OCI-LY7 (cell line): ENCODE data around the gene USH1G. TPM values are rescaled to one million over a fixed set of nuclear protein-coding genes. Genes with fewer than 3 reads are reported as not detected.

ENCODE experiments used
- BruUV-seq: library from RNA; stranded (reverse); fragments of 400-500 nt; replicated peaks from 2 replicates; lab custom pipeline; 2021; lab: Mats Ljungman, UMichigan
- CTCF ChIA-PET: fragments of 300-600 bp; sonication (Branson Sonifier 250); formaldehyde crosslinking; loops from one replicate; lab custom pipeline; 2022; ENCODE audit warnings: antibody characterized with exemption; ENCODE audit not compliant: unreplicated experiment; lab: Charles Lee
- POLR2A ChIA-PET: fragments of 300-600 bp; sonication (Branson Sonifier 250); formaldehyde crosslinking; loops from one replicate; lab custom pipeline; 2022; ENCODE audit warnings: antibody characterized with exemption; lab: Charles Lee
- DNase-seq: peaks from one replicate; pipeline ENCODE4 v3.0.0-alpha.2; 2015; ENCODE audit warnings: low spot score
- H2AFZ ChIP-seq: fragments of 200-600 bp; sonication (generic), shearing (Covaris generic); 2 replicates; pipeline ENCODE4 v1.6.1; 2014; ENCODE audit warnings: mild to moderate bottlenecking, antibody characterized with exemption, low read length, moderate library complexity
- H3K27ac ChIP-seq: fragments of 200-600 bp; sonication (generic); 2 replicates; pipeline ENCODE4 v1.5.1; 2014; ENCODE audit warnings: mixed run types, low read depth, mild to moderate bottlenecking, moderate library complexity, low read length, inconsistent platforms; ENCODE audit not compliant: poor library complexity, severe bottlenecking
- H3K36me3 ChIP-seq: fragments of 200-600 bp; sonication (generic); 2 replicates; pipeline ENCODE4 v1.6.1; 2014; ENCODE audit warnings: mild to moderate bottlenecking, antibody characterized with exemption, low read length, moderate library complexity, mixed read lengths; ENCODE audit not compliant: insufficient read depth
- H3K4me1 ChIP-seq: fragments of 200-600 bp; sonication (generic); 2 replicates; pipeline ENCODE4 v1.5.1; 2014; ENCODE audit warnings: mild to moderate bottlenecking, low read length; ENCODE audit not compliant: insufficient read depth, poor library complexity, severe bottlenecking
- H3K4me2 ChIP-seq: fragments of 200-600 bp; sonication (generic); 2 replicates; pipeline ENCODE4 v1.6.1; 2014; ENCODE audit warnings: mild to moderate bottlenecking, low read length
- H3K4me3 ChIP-seq: fragments of 200-600 bp; sonication (generic); 2 replicates; pipeline ENCODE4 v1.5.1; 2014; ENCODE audit warnings: mild to moderate bottlenecking, low read depth, low read length; ENCODE audit not compliant: poor library complexity, severe bottlenecking
- H3K79me2 ChIP-seq: fragments of 200-600 bp; sonication (generic); 2 replicates; pipeline ENCODE4 v1.6.1; 2016; ENCODE audit warnings: low read depth, mild to moderate bottlenecking, low read length, moderate library complexity, mixed read lengths; ENCODE audit not compliant: insufficient read depth
- H3K9me2 ChIP-seq: fragments of 200-600 bp; sonication (generic); 2 replicates; pipeline ENCODE4 v1.6.1; 2016; ENCODE audit warnings: mild to moderate bottlenecking, low read length, mixed read lengths; ENCODE audit not compliant: insufficient read depth
- H3K9me3 ChIP-seq: fragments of 200-600 bp; sonication (generic); 2 replicates; pipeline ENCODE4 v1.6.1; 2014; ENCODE audit warnings: mild to moderate bottlenecking, mixed run types, low read length, mixed read lengths
- H4K20me1 ChIP-seq: fragments of 200-600 bp; sonication (generic); 2 replicates; pipeline ENCODE4 v1.6.1; 2014; ENCODE audit warnings: mild to moderate bottlenecking, antibody characterized with exemption, low read length, moderate library complexity, mixed read lengths; ENCODE audit not compliant: insufficient read depth
- CTCF ChIP-seq: fragments of 200-600 bp; sonication (generic); conservative IDR thresholded peaks from 2 replicates; pipeline ENCODE4 v1.5.1; 2014; ENCODE audit warnings: mild to moderate bottlenecking, antibody characterized with exemption, low read length, moderate library complexity, mixed read lengths
- EZH2phosphoT487 ChIP-seq: fragments of 200-600 bp; sonication (generic); IDR thresholded peaks from 2 replicates; pipeline ENCODE4 v1.6.1; 2018; ENCODE audit warnings: low read depth, borderline replicate concordance, mild to moderate bottlenecking, mixed run types, antibody characterized with exemption, low read length, moderate library complexity, mixed read lengths
- intact Hi-C: fragments of 100-400 bp; cut with micrococcal nuclease; formaldehyde crosslinking; loops from one replicate; pipeline ENCODE4 v1.10.0; 2022; ENCODE audit not compliant: unreplicated experiment
- total RNA-seq, 2 experiments: library from RNA; depleted of rRNA in 1 of 2; stranded (reverse); fragments of >200 nt in 1 of 2; shearing (Covaris generic) in 1 of 2; gene quantifications; 2 replicates each; pipeline ENCODE4 v1.2.3, GENCODE V29; 2014 to 2022

USH1G gene
- total RNA-seq, 2 experiments from 2014 or later = not detected

- Histone ChIP-seq H3K9me2 (no peaks in the 10 kb centered on the region), H3K36me3 (no peaks in the 10 kb centered on the region), H3K79me2 (no peaks in the 10 kb centered on the region), H3K4me1 (no peaks in the 10 kb centered on the region), H3K27ac (no peak overlapping the region), H3K9me3 (no peaks in the 10 kb centered on the region), H3K4me2 (no peak overlapping the region), H3K4me3 (no peak overlapping the region), H4K20me1 (no peaks in the 10 kb centered on the region), H2AFZ (no peak overlapping the region)
- POLR2A ChIA-PET = interaction anchor here (0.6 to 1.8 kb wide), 3 partner anchors 10 to 17 kb away, joined by 3 to 6 read pairs (median 3); partner anchors contain the start of gene FDXR
- DNase-seq = no peak
- BruUV-seq = no TSS peak
- TF ChIP-seq EZH2phosphoT487 (no peak), CTCF (no peak)
- intact Hi-C loops = no loop called here
- CTCF ChIA-PET = no interaction called here
Observed at GRCh38 chr17:74890554-74890953, 32.5 kb downstream of the USH1G start.

GRCh38 chr17:74888469-74888868 is 34.6 kb downstream of the USH1G start:
- ChIA-PET CTCF (no interaction called here), POLR2A (interaction anchor here (0.5 to 1.8 kb wide), 2 partner anchors 14 to 1663 kb away, joined by 4 to 6 read pairs; no protein-coding TSS in a partner anchor)
- no peak overlapping the region for H3K27ac ChIP-seq
- H2AFZ ChIP-seq = no peak overlapping the region
- no peaks in the 10 kb centered on the region for H4K20me1 ChIP-seq
- BruUV-seq = no TSS peak
- no peaks in the 10 kb centered on the region for H3K9me3 ChIP-seq
- intact Hi-C loops = no loop called here
- H3K4me3 ChIP-seq = no peak overlapping the region
- TF ChIP-seq CTCF (no peak), EZH2phosphoT487 (no peak)
- H3K4me1 ChIP-seq = no peaks in the 10 kb centered on the region
- H3K4me2 ChIP-seq = no peak overlapping the region
- DNase-seq = no peak
- no peaks in the 10 kb centered on the region for H3K9me2 ChIP-seq
- H3K79me2 ChIP-seq = no peaks in the 10 kb centered on the region
- no peaks in the 10 kb centered on the region for H3K36me3 ChIP-seq

- BruUV-seq = no TSS peak
- no peak for DNase-seq
- CTCF ChIA-PET = no interaction called here
- no peaks in the 10 kb centered on the region for H3K4me1 ChIP-seq
- no peak overlapping the region for H3K4me2 ChIP-seq
- H2AFZ ChIP-seq = no peak overlapping the region
- TF ChIP-seq EZH2phosphoT487 (no peak), CTCF (no peak)
- no peaks in the 10 kb centered on the region for H4K20me1 ChIP-seq
- no peaks in the 10 kb centered on the region for H3K36me3 ChIP-seq
- H3K4me3 ChIP-seq = no peak overlapping the region
- H3K27ac ChIP-seq = no peak overlapping the region
- H3K79me2 ChIP-seq = no peaks in the 10 kb centered on the region
- intact Hi-C loops = no loop called here
- no peaks in the 10 kb centered on the region for H3K9me3 ChIP-seq
- H3K9me2 ChIP-seq = no peaks in the 10 kb centered on the region
- POLR2A ChIA-PET = no interaction called here
Observed at GRCh38 chr17:74883241-74883745, 39.8 kb downstream of the USH1G start.
